ENCODE measurements around the gene ZNF443.
"Not testable (repeated sequence)": the region's sequence is repeated elsewhere in the genome, so short reads cannot be mapped to it uniquely, and the experiment has no call there.

ZNF443 gene

DNA sequence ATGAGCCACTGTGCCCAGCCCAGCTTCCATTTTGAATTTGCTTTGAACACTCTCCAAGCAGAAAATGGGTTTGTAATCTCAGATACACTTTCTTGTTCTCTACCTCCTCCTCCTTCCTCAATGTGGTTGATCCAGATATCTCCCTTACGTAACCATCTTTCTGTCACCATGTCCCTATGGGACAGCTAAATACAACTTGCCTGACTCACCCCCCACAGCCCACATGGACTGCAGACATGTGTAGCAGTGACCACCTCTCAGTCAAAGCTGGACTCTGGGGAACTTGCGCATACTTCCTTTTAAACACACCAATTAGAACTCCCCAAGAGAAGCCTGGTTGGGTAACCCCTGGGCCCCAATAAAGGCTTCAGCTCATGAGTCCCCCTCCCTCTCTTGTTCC is 28.9 kb downstream of the ZNF443 start:
- no peak for DNase-seq

- peak; percentile 97 for DNase-seq
Measured at GRCh38 chr19:12400633-12401502, 40.0 kb downstream of the ZNF443 start, which contains the start of gene ZNF799. Gene ZNF799, minus strand, starts transcription at chr19:12401271. Its CDS starts 201 bp downstream, at chr19:12401070.

- peak; percentile 51 for DNase-seq
Measured at GRCh38 chr19:12399901-12400632, 40.8 kb downstream of the ZNF443 start.

DNA sequence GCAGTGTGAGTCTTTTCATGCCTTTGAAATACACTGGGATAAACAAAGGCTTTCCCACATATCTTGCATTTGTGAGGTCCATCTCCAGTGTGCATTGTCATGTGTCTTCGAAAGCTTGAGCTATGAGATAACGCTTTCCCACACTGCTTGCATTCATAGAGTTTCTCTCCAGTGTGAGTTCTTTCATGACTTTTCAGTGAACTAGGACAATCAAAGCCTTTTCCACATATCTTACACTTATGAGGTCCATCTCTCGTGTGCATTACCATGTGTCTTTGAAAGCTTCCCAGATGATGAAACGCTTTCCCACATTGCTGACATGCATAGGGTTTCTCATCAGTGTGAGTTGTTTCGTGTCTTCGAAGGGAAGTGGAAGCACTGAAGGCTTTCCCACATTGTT is 49.7 kb downstream of the ZNF443 start:
- DNase-seq: not testable (repeated sequence)

DNA sequence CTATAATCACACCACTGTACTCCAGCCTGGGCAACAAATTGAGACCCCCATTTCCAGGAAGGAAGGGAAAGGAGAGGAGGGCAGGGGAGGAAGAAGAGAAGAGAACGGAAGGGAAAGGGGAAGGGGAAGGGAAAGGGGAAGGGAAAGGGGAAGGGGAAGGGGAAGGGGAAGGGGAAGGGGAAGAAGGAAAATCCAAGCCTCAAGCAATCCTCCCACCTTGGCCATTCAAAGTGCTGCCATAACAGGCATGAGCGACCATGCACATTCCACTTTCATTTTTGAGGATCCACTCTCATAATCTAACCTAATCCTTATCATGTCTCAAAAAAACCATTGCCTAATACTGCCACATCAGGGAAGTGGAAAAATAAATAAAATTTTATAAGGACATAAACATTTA is 54.5 kb downstream of the ZNF443 start:
- not testable (repeated sequence) for DNase-seq

GRCh38 chr19:12380444-12380737 is 60.4 kb downstream of the ZNF443 start:
- DNase-seq: no peak

- DNase-seq: no peak
Measured at GRCh38 chr19:12379732-12380443, 60.9 kb downstream of the ZNF443 start.
